NCI-H1092 treated with DMSO at 0.1 percent for 48 hours (cell line): ENCODE results near the gene DYNC1H1.
A peak's percentile ranks its signal among the peaks of the same experiment; 100 is the strongest.
"Not testable (repeated sequence)": the region's sequence is repeated elsewhere in the genome, so short reads cannot be mapped to it uniquely, and the experiment has no call there.

Source experiments
- DNase-seq: peaks from one replicate; lab custom pipeline; 2025; lab: John Stamatoyannopoulos, UW

The DYNC1H1 gene

DNA sequence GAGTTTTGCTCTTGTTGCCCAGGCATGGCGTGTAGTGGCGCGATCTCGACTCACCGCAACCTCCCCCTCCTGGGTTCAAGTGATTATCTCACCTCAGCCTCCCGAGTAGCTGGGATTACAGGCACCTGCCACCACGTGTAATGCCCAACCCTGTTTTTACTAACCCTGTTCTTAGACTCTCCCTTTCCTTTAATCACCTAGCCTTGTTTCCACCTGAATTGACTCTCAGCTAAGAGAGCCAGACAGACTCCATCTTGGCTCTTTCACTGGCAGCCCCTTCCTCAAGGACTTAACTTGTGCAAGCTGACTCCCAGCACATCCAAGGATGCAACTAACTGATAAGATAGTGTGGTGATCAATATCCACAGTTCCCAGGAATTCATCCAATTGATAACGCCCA lies 100.2 kb downstream of the DYNC1H1 start:
- DNase-seq, result not testable (repeated sequence)

DNA sequence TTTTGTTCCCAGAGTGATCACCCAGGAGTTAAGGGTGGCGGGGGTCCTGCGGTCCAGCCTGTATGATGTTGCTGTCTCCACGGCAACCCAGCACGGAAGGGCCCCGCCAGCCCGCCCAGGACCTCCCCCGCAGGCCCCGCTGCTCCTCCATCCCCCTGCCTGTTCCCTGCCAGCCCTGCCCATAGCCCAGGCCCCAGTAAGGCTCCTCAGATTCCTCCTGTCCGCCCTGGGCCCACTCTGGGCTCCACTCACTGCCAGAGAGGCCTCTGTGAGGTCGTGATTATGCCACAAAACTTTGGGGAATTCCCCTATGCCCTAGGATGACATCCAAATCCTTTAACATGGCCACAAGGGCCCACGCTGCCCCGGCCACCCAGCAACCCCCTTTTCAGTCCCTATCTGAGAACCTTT lies 101.7 kb downstream of the DYNC1H1 start:
- no peak for DNase-seq

DNA sequence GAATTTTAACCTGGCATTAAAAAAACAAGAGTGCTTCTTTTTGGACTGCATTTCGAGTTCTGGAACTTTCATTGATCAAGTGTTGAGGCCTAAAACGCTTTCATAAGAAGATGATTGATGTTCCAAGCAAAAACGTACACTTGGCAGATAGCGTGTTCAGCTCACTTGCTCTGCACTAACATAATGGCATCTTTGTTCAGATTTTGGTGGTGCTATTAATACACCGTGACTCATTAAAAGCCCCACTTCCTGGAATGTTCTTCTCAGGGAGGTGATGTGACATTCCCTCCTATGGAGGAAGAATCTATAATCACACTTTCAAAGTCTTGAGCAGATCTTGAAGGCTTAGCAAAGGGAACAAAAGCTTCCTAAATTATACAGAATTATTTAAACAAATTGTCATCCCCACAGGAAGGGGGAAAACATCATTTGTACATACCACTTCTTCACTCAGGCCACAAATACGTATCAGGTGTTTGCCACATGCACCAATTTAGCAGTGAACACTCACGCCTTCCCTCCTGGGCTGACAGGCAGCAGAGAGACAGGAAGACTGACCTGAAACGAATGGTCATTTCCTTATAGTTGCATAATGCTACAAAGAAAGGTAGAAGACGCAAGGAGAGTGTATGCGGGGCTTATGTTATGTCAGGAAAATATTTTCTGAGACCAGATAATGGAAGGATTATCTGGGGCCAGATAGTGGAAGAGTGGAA lies 107.1 kb downstream of the DYNC1H1 start:
- no peak for DNase-seq

DNA sequence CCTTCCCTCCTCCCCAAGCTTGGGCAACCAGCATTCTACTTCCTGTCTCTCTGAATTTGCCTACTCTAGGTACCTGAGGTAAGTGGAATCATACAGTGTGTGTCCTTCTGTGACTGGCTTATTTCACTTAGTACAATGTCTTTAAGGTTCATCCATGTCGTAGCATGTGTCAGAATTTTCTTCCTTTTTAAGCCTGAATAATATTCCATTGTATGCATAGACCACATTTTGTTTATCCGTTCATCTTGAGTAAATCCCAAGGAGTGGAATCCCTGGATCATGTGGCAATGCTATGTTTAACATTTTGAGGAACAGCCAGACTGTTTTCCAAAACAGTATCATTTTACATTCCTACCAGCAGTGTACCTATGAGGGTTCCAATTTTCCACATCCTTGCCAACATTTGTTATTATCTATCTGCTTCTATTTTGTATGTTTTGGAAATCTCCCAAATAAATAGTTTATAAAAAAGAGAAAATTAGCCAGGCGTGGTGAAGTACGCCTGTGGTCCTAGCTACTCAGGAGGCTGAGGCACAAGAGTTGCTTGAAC lies 110.1 kb downstream of the DYNC1H1 start:
- DNase-seq, result no peak

DNA sequence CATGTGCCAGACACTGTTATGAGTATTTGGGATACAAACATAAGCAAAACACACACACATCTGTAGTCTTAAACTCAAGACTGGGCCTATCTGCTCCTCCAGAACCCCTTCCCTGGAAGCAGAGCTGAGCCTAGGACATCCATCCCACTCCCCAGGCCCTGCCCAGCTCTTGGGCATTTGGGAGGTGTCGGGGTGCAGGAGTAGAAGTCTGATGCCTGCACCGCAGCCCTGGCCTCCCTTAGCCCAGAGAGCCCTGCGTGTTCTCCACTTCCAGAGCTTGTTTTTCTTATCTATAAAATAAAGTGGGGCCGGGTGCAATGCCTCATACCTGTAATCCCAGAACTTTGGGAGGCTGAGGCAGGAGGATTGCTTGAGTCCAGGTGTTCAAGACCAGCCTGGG lies 110.8 kb downstream of the DYNC1H1 start:
- no peak for DNase-seq

DNA sequence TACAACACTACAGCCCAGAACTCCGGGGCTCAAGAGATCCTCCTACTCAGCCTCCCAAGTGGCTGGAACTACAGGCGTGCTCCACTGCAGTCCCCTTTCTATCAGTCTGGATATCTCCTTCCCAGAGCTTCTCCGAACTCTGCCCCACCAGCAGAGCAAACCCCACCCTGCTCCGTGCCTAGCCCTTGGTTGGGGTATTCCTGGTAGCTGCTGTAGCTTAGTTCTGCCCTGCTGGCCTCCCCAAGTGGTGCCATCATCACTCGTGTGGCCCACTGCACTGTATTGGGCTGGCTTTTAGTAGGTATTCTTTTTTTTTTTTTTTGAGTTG lies 113.0 kb downstream of the DYNC1H1 start:
- DNase-seq, result no peak

DNA sequence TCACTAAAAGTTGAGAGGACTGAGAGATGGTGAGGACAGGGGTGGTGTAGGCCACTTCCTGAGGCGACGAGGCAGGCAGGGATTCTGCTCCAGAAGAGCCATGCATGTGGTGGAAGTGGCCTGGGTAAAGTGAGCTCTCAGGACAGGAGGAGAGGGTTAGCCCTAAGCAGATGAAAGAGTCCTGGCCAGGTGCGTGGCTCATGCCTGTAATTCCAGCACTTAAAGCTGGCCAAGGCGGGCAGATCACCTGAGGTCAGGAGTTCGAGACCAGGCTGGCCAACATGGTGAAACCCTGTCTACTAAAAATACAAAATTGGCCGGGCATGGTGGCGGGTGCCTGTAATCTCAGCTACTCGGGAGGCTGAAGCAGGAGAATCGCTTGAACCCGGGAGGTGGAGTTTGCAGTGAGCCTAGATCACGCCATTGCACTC lies 114.0 kb downstream of the DYNC1H1 start:
- not testable (repeated sequence) for DNase-seq

DNA sequence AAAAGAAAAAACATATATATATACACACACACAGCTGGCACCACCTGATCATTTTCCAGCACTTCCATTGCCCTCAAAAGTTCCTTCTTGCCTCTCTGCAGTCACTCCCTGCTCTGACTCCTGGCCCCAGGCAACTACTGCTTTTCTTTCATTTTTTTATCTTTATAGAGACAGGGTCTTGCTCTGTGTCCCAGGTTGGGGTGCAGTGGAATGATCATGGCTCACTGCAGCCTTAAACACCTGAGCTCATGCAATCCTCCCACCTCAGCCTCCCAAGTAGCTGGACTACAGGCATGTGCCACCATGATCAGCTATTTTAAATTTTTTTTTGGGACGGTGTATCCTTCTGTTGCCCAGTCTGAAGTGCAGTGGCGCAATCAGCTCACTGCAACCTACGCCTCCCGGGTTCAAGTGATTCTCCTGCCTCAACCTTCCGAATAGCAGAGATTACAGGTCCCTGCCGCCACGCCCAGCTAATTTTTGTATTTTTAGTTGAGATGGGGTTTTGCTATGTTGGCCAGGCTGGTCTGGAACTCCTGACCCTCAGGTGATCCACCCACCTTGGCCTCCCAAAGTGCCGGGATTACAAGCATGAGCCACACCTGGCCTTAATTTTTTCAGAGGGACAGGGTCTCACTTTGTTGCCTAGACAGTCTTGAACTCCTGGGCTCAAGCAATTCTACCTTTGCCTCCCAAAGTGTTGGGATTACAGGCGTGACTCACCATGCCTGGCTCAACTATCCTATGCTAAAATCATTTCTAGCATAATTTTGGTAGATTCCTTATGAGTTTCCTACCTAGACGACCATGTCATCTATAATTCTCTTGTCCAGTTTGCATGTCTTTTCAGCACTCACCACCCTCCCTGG lies 114.7 kb downstream of the DYNC1H1 start:
- DNase-seq, result no peak

DNA sequence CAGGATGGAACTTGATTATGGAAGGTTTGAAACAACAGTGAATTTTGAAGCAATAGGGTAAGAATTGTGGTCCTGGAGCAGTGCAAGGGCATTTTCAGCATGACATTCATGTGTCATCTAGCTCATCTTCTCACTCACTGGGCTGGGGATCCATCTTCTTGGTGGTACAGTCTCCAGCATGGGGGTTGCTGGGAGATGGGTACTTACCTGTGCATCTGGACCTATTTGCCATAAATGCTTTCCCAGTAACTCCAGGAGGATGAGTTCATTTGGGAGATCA lies 115.3 kb downstream of the DYNC1H1 start:
- DNase-seq, result no peak

DNA sequence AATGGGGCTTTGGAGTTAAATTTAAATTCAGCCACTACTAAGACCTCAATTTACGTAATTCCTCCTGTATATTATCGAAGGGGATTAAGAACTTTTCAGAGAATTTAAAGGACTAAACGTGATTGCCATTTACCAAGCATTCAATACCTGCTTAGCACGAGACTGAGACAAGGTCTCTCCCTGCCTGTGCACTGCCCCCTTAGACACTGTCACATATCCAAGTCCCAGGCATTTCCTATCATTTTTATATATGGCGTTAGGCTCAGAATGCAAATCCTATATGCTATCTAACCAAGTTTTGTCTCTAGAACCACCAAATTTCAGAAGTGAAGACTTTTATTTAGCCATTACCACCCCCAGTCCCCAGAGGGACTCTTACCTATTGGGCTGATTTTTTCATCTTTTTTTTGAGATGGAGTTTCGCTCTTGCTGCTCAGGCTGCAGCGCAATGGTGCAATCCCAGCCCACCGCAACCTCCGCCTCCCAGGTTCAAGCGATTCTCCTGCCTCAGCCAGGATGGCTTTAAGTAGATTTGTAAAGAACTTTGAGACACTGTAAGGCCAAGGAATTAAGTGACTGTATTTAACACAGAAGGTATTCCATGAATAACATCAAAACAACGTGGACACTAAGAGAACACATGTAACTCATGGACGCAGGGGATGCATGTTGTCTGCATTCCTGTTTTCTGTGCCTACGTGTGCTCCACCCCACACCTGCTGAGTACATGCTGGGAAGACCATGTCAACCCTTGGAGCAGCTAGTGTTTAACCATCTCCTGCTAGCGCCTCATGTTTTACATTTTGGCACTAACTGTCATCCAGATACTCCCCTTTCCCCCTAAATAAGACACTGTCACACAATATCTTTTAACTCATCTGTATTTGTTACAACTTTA lies 116.1 kb downstream of the DYNC1H1 start:
- DNase-seq, result no peak

DNA sequence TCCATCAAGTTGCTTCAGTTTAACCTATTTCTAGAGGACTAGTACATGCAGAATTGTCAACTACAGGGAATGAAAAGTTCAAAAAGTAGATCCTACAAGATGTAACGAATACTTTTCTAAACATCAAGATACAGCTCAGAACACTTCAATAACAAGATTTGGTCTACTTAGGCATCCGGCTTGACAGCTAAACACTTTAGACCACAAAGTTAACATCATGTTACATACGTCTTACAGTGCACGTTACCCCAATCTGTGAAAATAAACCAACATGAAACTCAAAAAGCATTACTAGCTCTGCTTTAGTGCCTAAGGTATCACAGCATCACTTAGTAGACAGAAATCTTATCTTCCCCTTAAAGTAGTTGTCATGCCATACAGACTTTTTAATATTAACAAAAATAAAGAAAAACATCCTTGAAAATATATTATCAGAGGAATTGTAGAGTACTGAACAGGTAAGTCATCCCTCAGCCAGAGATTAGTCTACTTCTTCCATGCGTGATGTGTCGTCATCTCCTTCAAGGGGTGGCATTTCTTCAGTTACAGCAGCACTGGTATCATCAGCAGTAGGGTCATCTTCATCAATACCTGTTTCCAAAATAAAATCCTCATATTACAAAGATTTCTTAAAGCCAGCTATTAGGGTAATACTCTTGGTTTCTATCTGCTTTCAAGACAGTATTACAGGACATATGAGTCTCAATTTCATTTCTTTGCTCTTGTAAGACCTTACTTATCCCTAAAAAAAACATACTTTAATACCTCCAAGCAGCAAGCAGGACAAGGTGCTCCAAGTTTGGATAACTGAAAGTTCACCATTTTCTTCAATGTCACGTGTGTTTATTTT lies 117.1 kb downstream of the DYNC1H1 start:
- DNase-seq, result no peak

DNA sequence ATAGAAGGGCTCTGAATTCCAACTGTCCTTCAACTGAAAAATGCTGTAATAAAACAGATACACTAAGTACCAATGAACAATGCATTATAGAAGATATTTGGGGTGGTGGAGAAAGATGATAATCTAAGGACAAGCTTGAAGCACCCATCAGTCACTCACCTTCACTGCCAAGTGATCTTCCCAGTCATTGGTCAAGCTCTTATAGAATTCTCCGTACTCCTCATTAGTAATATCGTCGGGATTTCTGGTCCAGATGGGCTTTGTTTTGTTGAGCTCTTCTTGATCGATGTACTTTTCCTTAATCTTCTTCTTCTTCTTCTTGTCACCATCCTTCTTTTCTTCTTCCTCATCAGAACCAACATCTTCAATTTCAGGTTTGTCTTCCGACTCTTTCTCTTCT lies 120.1 kb downstream of the DYNC1H1 start:
- DNase-seq, result not testable (repeated sequence)

DNA sequence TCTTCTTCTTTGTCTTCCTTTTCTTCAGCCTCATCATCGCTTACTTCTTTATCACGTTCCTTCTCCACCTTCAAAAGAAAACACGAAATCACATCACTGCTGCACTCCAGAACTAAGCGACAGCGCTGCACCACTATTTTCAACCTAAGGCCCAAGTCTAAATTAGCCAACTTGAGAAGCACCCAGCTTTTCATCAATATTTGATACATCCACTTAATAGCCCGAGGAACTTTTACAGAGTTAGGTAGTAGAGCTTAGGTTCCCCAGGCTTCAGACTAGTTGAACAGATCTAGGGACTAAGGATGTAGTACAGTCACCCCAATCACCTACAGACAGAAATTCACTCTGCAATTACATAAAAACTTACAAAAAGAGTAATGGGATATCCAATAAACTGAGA lies 120.6 kb downstream of the DYNC1H1 start:
- no peak for DNase-seq

DNA sequence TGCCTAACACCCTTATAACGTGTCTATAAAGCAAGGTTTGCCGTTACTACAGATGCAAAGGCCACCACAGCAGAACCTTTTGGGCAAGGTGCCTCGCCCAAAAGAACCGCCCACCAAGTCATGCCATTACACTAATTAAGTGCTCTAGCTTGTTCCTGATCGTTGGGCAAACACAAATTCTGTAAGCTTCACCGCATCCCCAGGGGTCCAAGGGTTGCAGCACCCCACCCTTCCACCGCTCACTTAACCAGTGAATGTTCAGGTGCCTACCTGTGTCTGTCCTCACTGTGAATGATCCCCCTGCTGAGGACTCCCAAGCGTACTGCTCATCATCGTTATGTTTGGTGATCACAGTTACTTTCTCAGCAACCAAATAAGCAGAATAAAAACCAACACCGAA lies 121.1 kb downstream of the DYNC1H1 start:
- no peak for DNase-seq

DNA sequence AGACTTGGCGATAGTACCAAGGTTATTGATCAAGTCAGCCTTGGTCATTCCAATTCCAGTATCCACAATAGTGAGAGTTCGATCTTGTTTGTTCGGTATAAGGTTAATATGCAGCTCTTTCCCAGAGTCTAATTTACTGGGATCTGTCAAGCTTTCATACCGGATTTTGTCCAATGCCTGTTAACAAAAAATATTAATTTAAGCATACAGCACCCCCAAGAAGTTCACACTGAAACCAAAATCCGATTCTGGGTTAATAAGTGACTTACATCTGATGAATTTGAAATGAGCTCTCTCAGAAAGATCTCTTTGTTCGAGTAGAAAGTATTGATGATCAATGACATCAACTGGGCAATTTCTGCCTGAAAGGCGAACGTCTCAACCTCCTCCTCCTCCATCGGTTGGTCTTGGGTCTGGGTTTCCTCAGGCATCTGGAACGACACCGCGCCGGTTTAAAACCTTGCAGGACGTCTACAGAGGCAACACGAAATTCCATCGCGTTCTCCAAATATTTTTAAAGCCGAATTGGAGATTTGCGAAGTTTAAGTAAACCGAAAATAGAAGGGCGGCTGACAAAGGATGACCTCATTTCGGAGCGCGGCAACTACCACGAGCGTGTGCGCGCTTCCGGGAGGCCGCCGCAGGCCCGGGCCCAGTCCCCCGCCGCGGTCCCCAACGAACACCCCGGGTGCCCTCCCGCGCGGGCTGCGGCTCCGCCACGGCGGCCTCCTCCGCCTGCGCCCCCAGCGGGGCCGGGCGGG lies 121.8 kb downstream of the DYNC1H1 start:
- DNase-seq, result peak; percentile 17

DNA sequence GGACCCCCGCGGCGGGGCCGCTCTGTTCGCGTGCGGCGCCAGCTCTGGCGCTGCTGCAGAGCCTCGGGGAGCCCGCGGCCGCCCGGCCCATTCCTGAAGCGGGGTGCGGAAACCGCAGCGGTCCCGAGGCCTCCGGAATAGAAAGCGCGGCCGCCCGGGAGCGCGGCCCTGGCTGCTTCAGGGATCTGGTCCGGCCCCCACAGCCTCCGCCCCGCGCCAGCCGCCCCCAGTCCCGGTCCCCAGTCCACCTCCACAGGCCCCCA lies 122.3 kb downstream of the DYNC1H1 start:
- no peak for DNase-seq

DNA sequence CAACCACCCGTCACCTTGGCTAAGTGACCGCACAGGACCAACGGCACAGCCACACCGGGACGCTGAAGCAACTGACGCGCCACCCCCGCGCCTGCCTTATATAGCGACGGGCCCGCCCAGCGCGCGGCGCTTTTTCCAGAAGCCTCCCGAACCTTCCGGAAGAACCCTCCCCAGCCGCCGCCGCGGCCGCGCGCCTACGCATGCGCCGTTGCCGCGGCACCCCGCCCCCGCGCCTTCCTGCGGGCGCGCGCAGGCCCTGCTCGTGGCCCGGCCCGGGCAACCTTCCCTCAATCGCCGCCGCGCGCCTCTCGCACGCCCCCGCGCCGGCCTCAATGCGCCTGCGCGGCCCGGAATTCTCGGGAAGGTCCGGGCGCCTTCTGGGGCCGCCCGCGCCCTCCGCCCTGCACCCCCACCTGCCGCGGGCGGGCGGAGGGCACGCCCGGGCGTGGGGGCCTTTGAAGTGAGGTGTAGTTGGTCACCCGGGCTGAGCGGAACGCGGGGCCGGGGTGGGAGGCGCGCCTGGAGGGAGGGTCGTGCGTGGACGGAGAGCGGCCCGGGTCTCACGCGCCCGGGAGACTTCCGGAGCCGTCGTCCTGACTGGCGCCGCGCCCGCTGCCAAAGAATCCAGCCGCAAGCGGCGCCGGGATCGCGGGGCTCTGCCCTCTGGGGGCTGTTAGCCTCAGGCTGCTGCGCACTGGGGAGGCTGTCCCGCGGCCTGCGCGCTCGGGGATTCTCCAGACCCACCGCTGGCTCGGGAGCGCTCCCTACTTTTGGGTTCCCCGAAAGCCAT lies 122.8 kb downstream of the DYNC1H1 start, which contains the start of gene HSP90AA1:
HSP90AA1 (minus strand) TSS at position 73 of the 790 bp plus-strand sequence. CDS start 666 bp downstream, outside the sequence.
- peak; percentile 95 for DNase-seq

DNA sequence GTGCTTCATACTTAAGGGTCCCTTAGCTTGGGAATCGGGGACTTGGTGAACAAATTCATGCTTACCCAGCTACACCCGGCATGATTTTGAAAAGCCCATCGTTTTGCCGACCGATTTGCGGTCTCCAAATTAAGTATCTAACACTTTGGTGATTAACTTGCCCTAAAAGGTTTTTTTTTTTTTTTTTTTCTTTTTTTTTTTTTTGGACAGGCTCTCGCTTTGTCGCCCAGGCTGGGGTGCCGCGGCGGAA lies 123.3 kb downstream of the DYNC1H1 start:
- DNase-seq, result no peak

DNA sequence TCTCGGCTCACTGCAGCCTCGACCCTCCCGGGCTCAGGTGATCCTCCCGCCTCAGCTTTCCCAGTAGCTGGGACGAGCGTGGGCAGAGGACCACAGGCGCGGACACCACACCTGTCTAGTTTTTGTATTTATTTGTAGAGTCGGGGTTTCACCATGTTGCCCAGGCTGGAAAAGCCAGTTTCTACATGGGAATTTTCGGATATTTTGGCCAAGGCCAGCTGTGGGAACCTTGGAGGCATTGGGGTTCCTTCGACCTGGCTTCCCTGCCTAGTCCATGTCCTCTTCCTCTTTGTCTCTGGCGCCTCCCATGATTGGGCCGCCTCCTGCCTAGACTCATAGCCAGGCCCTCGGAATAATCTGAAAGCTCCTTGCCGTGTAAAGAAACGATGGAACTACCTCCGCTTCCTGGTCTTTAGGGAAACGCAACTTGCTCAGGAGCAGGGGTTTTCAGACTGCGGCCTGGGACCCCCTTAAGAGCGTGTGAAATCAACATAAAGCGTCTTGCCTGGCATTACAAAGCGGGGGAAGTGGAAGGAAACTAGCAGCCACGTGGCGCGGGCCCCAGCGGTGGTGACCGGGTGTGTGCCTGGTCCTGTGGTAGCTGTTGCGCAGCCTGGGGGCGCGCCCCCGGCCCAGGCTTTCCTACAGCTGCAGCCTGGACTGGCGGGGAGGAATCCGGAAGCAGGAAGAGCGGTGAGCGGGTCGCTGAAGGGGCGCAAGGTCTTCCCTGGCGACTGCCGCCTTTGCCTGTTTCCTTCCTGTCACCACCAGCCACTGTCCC lies 123.8 kb downstream of the DYNC1H1 start:
- DNase-seq, result no peak
